ENCODE results near the gene SERF1A. TPM values are rescaled to one million over a fixed set of nuclear protein-coding genes. Genes with fewer than 3 reads are reported as not detected.
A peak's percentile ranks its signal among the peaks of the same experiment; 100 is the strongest.
"Not testable (repeated sequence)": the region's sequence is repeated elsewhere in the genome, so short reads cannot be mapped to it uniquely, and the experiment has no call there.

The SERF1A gene
- total RNA-seq (10 to 100 TPM in 1 of 9 donors, 1 to 10 TPM in 8; 2.1 to 13.1 (median 5.1) TPM), polyA plus RNA-seq (1 to 10 TPM; 2.4 to 6.3 TPM)
- long read RNA-seq, donor 1, transcript SERF1A-201 (3 exons, 963 nt) = major isoform, 6 of 6 reads
- long read RNA-seq, donor 1, partial matches to known transcripts = 0 of 6 reads
- long read RNA-seq, donor 1, other reads (novel, unspliced or antisense) = 0 of 6 reads
- long read RNA-seq, donor 2, partial matches to known transcripts = 0 of 6 reads
- long read RNA-seq, donor 2, other reads (novel, unspliced or antisense) = 4 of 6 reads
- long read RNA-seq, donor 3, partial matches to known transcripts = 0 of 4 reads
- long read RNA-seq, donor 3, other reads (novel, unspliced or antisense) = 0 of 4 reads

DNA sequence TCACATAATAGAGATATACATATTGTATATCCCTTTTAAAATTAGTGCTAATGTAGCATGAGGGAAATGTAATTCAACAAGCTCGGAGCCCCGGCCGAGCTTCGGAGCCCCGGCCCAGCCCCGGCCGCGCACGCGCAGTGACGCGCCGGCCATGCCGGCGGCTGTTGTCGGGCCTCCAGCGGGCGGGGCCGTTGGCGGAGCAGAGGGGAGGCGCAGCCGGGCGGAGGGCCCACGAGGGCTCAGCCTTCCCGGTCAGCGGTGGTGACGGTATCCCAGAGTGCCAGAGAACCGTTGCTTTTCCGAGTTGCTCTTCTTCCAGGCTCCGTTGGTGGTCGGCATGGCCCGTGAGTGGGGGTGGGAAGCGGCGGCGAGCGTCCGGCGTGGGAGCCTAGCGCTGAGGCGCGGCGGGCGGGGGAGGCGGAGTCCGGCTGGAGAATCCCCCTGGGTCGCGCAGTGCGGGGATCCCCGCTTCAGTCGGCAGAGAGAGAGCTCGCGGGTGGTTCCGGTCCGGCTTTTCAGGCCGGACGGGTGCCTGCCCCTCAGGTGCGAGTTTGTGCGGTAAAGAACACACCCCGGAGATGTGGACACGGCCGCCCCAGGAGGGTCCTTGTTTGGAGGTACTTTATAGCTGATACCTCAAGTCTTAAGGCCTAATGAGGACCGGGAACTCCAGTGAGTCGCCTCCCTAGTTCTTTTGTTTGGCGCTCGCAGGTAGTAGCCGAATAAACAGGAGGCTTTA is at the start of gene SERF1A:
Gene SERF1A (plus strand): TSS at position 137 of the 739 bp plus-strand sequence. CDS start 201 bp downstream, at position 338.
- not testable (repeated sequence) for H3K4me3 ChIP-seq

DNA sequence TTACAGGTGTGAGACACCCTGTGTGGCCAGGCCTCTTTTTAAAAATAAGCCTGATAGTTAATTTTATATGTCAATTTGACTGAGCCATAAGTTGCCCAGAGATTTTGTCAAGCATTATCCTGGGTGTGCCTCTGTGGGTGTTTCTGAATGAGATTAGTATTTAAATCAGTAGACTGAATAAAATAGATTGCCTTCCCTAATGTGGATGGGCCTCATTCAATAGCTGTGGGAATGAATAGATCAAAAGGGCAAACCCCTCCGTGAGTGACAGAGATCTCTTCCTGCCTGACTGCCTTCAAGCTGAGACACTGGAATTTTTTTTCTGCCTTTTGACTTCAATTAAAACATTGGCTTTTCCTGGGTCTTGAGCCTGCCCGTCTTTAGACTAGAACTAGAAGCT is 33.7 kb upstream of the SERF1A start:
- H3K4me3 ChIP-seq; H3K36me3 ChIP-seq; H3K9me3 ChIP-seq; DNase-seq; intact Hi-C loops (cut with DNase I); H3K27ac ChIP-seq; H3K4me1 ChIP-seq; ATAC-seq; H3K27me3 ChIP-seq: not testable (repeated sequence)
- WGBS, 4 donors = no CpG with 5 or more reads among the region's 2 CpGs

More for the DNA sequence above, at the start of gene SERF1A:
- H3K4me1 ChIP-seq; H3K27ac ChIP-seq; H3K9me3 ChIP-seq; intact Hi-C loops (cut with DNase I); H3K36me3 ChIP-seq; DNase-seq; H3K27me3 ChIP-seq: not testable (repeated sequence)
- WGBS, 4 donors = no CpG with 5 or more reads among the region's 66 CpGs
- peak; percentile 94 to 99 (median 98) for ATAC-seq

DNA sequence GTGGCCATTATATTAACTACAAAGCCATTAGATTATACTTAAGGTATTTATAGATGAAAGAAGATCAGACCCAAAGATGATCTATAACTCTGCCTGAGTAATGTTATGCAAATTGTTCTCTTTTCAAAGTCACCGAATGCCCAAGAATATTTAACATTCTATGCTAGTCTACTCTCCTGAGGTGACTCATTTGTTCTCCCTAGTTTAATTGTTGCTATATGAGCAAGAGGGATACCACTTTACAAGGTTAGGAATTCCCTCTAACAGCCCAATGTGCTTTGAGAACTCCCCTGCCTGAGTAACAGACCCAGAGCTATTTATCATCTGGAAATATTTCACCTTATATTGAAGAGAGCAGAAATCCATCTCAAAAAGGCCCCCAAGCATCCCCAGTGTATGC is 29.8 kb upstream of the SERF1A start:
- H3K27me3 ChIP-seq; intact Hi-C loops (cut with DNase I); DNase-seq; ATAC-seq; H3K4me1 ChIP-seq; H3K36me3 ChIP-seq; H3K4me3 ChIP-seq; H3K9me3 ChIP-seq; H3K27ac ChIP-seq: not testable (repeated sequence)
- no CpG with 5 or more reads among the region's 1 CpG for WGBS, 4 donors

DNA sequence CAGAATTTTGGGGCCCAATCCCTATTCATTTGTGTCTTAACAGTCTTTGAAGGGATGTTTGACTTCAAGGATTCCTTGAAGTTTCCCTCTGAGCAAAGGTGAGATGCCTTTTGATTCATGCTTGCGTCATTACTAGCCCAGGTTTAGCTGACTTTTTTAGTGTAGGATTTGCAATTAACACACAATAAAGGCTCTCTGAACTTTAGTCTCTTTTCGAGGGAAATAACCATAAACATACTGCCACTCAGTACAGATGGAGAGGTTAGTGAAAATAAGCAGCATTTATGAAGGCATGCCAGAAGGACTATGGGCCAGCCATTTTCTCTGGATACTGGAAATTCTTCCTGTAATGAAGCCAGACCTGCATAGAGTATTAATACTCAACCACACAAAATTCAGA is 4.4 kb upstream of the SERF1A start:
- no CpG with 5 or more reads among the region's 2 CpGs for WGBS, 4 donors
- H3K4me3 ChIP-seq; DNase-seq; H3K27ac ChIP-seq; intact Hi-C loops (cut with DNase I); H3K4me1 ChIP-seq; H3K36me3 ChIP-seq; ATAC-seq; H3K9me3 ChIP-seq; H3K27me3 ChIP-seq: not testable (repeated sequence)

- H3K27ac ChIP-seq; H3K27me3 ChIP-seq; intact Hi-C loops (cut with DNase I); H3K4me3 ChIP-seq; DNase-seq; H3K9me3 ChIP-seq; H3K36me3 ChIP-seq; H3K4me1 ChIP-seq: not testable (repeated sequence)
- ATAC-seq = peak in 3 of 4 donors; percentile 8 to 34 (median 30)
- no CpG with 5 or more reads among the region's 5 CpGs for WGBS, 4 donors
Measured at GRCh38 chr5:70901272-70901571, 753 bp downstream of the SERF1A start.

DNA sequence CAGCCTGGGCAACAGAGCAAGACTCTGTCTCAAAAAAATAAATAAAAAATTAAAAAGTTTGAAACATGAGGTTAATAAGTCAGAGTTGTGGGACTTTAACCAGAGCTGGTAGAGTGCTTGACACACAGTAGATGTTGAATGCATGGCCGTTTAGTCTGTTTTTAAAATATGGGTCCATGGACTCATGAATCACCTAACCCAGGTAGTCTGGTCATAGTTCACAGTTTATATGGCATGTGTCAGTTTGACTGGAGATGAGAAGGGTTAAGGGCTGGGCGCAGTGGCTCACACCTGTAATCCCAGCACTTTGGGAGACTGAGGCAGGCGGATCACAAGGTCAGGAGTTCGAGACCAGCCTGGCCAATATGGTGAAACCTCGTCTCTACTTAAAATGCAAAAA is 6.2 kb downstream of the SERF1A start:
- ATAC-seq; H3K4me3 ChIP-seq; H3K27me3 ChIP-seq; H3K9me3 ChIP-seq; H3K36me3 ChIP-seq; H3K27ac ChIP-seq; DNase-seq; H3K4me1 ChIP-seq; intact Hi-C loops (cut with DNase I): not testable (repeated sequence)
- no CpG with 5 or more reads among the region's 5 CpGs for WGBS, 4 donors

- intact Hi-C loops (cut with DNase I) = not testable (repeated sequence)
Measured at GRCh38 chr5:70916829-70917228, 16.4 kb downstream of the SERF1A start.

GRCh38 chr5:70925211-70925562 is 24.7 kb downstream of the SERF1A start:
- H3K27me3 ChIP-seq; H3K27ac ChIP-seq; DNase-seq; intact Hi-C loops (cut with DNase I); H3K9me3 ChIP-seq; H3K36me3 ChIP-seq; H3K4me3 ChIP-seq; H3K4me1 ChIP-seq: not testable (repeated sequence)
- ATAC-seq = peak; percentile 29 to 59 (median 50)
- no CpG with 5 or more reads among the region's 16 CpGs for WGBS, 4 donors

More at GRCh38 chr5:70916829-70917228, 16.4 kb downstream of the SERF1A start:
- not testable (repeated sequence) for H3K4me1 ChIP-seq, DNase-seq, H3K27ac ChIP-seq, H3K36me3 ChIP-seq, H3K27me3 ChIP-seq, H3K4me3 ChIP-seq, H3K9me3 ChIP-seq, ATAC-seq

GRCh38 chr5:70931709-70932368 is 31.4 kb downstream of the SERF1A start:
- H3K4me3 ChIP-seq; H3K27ac ChIP-seq; intact Hi-C loops (cut with DNase I); H3K9me3 ChIP-seq; H3K4me1 ChIP-seq; H3K27me3 ChIP-seq; DNase-seq; H3K36me3 ChIP-seq: not testable (repeated sequence)
- peak in 3 of 4 donors; percentile 30 to 63 (median 42) for ATAC-seq
- WGBS, 4 donors = no CpG with 5 or more reads among the region's 6 CpGs

- ATAC-seq; H3K27ac ChIP-seq; H3K36me3 ChIP-seq; intact Hi-C loops (cut with DNase I); H3K9me3 ChIP-seq; H3K4me1 ChIP-seq; DNase-seq; H3K27me3 ChIP-seq; H3K4me3 ChIP-seq: not testable (repeated sequence)
- WGBS, 4 donors = no CpG with 5 or more reads among the region's 1 CpG
Measured at GRCh38 chr5:70932560-70932959, 32.1 kb downstream of the SERF1A start.

GRCh38 chr5:70953068-70953467 is 52.6 kb downstream of the SERF1A start:
- DNase-seq; intact Hi-C loops (cut with DNase I); H3K27ac ChIP-seq; H3K9me3 ChIP-seq; H3K4me1 ChIP-seq; H3K4me3 ChIP-seq; H3K27me3 ChIP-seq; ATAC-seq: not testable (repeated sequence)
- 98% methylated on average over 5 of the region's 10 CpGs; no CpG with 5 or more reads in 3 of the 4 donors for WGBS, 4 donors
- peaks cover 0 to 11% (median 0%) of the 10 kb centered on the region in 9 donors for H3K36me3 ChIP-seq
